ENCODE measurements around the gene HMBS.

The HMBS gene

GRCh38 chr11:119067371-119068222, 17.1 kb upstream of the HMBS start, which contains the start of gene VPS11:
Gene VPS11 (plus strand): TSS chr11:119067818. CDS start chr11:119067824, 6 bp downstream.
- DNase-seq (ENCODE audit: low spot score), result peak; percentile 85
- FAIRE-seq, result peak; percentile 73

GRCh38 chr11:119077839-119078238, 6.8 kb upstream of the HMBS start:
- FAIRE-seq (no peak), DNase-seq (ENCODE audit: low spot score) (no peak)

GRCh38 chr11:119078675-119079420, 5.8 kb upstream of the HMBS start:
- no peak for DNase-seq (ENCODE audit: low spot score)
- no peak for FAIRE-seq

- FAIRE-seq (no peak), DNase-seq (ENCODE audit: low spot score) (no peak)
Observed at GRCh38 chr11:119081682-119082260, 2.9 kb upstream of the HMBS start.

GRCh38 chr11:119085437-119085847, 761 bp downstream of the HMBS start:
- FAIRE-seq, result no peak

DNA sequence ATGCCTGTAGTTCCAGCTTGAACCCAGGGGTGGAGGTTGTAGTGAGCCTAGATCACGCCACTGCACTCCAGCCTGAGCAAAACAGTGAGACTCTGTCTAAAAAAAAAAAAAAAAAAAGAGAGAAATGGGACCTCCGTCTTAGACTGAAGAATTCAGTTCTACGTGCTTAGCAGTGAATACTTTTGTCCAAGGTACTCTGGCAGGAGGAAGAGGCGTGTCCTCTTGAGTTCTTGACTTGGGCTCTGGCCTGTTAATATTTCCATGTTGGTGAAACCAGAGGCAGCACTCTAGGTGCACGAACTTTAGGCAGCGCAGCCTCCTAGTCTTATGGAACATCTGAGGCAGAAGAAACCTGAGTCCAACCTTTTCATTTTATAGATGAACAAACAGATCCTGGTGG, 2.4 kb downstream of the HMBS start:
- DNase-seq (ENCODE audit: low spot score) (no peak), FAIRE-seq (no peak)

More at GRCh38 chr11:119085437-119085847, 761 bp downstream of the HMBS start:
- DNase-seq (ENCODE audit: low spot score), result no peak

GRCh38 chr11:119087747-119088241, 3.1 kb downstream of the HMBS start:
- DNase-seq (ENCODE audit: low spot score) (no peak), FAIRE-seq (no peak)

DNA sequence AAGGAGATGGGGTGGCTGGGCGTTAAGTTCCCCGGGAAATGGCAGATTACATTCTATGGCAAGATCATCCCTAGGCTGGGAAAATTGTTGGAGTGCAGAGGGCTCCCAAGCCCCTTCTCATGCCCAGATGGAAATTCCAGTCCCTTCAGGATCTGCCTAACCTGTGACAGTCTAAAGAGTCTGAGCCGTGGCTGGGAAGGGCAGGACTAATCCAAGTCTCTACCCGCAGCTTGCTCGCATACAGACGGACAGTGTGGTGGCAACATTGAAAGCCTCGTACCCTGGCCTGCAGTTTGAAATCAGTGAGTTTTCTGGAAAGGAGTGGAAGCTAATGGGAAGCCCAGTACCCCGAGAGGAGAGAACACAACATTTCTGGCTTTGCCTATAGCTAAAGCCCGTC, 3.7 kb downstream of the HMBS start:
- DNase-seq (ENCODE audit: low spot score) (no peak), FAIRE-seq (no peak)

GRCh38 chr11:119089319-119089718, 4.6 kb downstream of the HMBS start:
- FAIRE-seq, result no peak
- DNase-seq (ENCODE audit: low spot score), result no peak

DNA sequence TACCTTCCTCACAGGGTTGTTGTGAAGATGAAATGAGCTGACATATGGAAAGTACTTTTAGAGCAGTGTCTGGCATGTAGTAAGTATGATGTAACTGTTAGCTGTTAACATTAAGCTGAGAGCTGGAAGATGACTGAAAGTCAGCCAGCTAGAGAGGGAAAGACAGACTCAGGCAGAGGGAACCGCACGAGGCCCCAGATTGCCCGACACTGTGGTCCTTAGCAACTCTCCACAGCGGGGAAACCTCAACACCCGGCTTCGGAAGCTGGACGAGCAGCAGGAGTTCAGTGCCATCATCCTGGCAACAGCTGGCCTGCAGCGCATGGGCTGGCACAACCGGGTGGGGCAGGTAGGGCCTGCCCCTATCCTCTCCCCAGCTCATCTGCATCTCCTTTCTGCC, 6.5 kb downstream of the HMBS start:
- FAIRE-seq (no peak), DNase-seq (ENCODE audit: low spot score) (no peak)

GRCh38 chr11:119091966-119092879, 7.5 kb downstream of the HMBS start:
- DNase-seq (ENCODE audit: low spot score) (no peak), FAIRE-seq (no peak)

GRCh38 chr11:119092880-119093842, 8.5 kb downstream of the HMBS start:
- no peak for FAIRE-seq
- no peak for DNase-seq (ENCODE audit: low spot score)

DNA sequence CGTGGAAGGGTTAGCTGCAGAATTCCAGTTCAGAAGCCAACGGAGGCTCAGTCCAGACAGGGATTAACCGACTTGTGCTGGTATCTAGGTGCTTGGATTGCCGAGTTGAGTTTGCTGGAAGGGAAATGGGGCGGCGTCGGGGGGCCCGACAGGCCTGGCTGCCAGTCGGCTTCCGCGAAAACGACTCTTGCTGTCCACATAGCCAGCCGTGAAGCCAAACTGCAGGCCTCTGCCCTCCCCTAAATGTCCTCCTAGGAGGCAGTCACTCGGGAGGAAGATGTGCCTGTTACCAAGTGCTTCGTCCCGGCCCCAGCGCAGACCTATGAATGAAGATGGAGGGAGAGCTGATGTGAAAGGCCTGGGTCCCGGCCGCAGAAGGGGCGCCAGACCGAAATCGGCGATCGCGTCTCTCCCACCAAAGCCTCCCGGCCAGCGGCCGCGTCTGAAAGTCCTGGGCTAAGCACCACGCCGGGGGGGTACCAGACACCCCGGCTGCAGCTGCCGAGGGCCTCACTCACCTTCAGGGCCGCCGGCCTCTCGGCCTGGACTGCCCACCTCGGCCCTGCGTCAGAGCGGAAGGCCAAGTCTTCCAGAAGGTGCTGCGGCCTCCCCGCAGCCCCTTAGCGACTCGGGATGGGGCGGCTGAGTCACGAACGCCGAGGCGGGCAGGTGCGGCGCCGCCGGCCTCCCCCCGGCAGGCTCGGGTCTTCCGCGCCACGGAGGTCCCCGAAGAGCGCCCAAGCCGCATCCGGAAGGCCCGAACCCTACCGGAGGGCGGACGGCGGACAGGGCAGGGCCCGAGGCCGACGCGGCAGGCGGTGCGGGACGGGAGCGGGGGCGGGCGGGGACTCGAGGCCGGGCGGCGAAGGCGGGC, 9.5 kb downstream of the HMBS start:
- DNase-seq (ENCODE audit: low spot score) (no peak), FAIRE-seq (no peak)

GRCh38 chr11:119094816-119095065, 10.1 kb downstream of the HMBS start:
- no peak for FAIRE-seq
- no peak for DNase-seq (ENCODE audit: low spot score)

DNA sequence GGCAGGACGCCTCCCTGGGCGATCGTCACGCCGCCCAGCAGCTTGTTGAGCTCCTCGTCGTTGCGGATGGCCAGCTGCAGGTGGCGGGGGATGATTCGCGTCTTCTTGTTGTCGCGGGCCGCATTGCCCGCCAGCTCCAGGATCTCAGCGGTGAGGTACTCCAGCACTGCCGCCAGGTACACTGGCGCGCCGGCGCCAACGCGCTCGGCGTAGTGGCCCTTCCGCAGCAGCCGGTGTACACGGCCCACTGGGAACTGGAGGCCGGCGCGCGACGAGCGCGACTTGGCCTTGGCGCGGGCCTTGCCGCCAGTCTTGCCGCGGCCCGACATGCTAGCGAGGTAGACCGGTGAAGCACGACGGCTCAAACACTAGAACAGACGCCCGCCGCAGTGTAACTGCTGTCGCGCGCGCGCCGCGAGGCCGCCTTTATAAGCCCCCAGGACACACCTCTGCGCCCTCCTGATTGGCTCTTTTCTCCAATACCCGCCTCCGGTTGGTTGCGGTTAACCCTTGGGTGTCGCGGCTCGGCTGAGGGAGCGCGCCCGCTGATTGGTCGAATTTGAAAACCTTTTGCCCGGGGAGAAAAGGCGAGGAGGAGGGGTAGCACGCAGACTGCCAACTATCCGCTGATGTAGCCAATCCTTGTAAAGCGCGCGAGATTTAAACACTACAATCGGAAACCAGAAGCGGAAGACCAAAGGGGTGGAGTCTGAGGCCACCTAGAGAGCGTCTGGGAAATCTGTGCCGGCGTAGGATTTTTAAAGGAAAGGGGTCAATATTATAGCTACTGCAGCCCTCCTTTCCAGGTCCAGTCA, 10.6 kb downstream of the HMBS start:
- DNase-seq (ENCODE audit: low spot score), result peak; percentile 98
- FAIRE-seq, result peak; percentile 93

DNA sequence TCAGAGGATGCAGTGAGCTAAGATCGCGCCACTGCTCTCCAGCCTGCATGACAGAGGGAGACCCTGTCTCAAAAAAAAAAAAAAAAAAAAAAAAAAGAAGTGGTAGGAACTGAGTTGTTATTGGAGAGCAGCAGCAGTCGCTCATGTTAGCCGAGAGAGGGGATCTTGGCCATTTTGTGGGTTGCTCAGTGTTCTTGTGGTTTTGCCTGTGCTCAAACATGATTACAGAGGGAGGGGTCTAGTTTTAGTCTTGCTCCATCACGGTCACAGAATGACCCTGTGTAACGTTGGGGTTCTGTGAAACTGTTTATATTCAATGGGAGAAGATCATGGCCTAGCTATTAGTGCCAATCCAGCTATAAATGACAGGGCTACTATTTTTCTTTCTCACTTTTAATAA, 15.0 kb downstream of the HMBS start:
- FAIRE-seq, result no peak
- DNase-seq (ENCODE audit: low spot score), result no peak

DNA sequence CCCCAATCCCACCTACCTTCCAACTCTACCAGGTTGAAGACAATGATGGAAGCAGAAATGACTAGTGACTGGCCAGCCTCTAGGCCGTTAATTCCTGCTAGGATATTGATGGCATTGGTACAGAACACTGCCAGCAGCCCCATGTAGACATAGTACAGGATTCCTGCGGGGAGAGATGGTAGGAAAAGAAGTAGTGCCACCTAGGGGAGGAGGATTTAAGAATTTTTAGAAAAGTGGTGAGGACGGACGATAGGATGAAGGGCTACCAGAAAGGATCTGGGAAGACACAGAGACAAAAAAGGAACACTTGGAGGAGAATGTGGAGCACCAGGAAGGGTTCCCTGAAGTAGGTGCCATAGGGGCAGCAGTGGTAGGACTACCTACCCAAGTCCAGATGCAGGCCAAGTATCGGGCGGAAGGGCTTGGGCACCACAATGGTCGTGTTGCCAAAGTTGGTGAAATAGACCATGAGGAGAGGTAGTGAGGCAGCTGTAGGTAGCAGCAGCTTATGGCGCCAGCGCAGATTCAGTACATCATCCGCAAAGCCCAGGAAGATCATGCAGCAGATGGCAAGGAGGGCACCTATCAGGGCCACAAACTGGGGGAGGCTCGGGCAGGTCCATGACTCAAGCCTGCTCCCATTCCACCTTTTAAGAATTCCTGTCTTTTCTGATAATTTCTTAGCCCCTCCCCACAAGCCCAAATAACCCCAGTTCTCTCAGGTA, 15.7 kb downstream of the HMBS start:
- FAIRE-seq, result no peak

More for the DNA sequence above, 15.7 kb downstream of the HMBS start:
- DNase-seq (ENCODE audit: low spot score), result peak; percentile 41

Data from RCC 7860 (cell line).